HEK293 (cell line): ENCODE results near the gene TMEM184A.

Experiments used
- CTCF ChIA-PET: fragments of 350-600 bp; formaldehyde crosslinking; extraction: SDS; loops from one replicate; lab custom pipeline; 2021; ENCODE audit warnings: antibody characterized with exemption; lab: Yijun Ruan, JAX
- POLR2A ChIA-PET: fragments of 300-600 bp; formaldehyde crosslinking; extraction: SDS; loops from one replicate; lab custom pipeline; 2020; ENCODE audit warnings: antibody characterized with exemption, inconsistent platforms; lab: Yijun Ruan, JAX
- H3K27ac ChIP-seq: fragments of 200-500 bp; sonication (Bioruptor generic); 2 replicates; pipeline ENCODE4 v1.5.1; 2014; ENCODE audit warnings: low read depth, low read length, control low read depth, inconsistent platforms; ENCODE audit errors: extremely low read depth
- H3K36me3 ChIP-seq, 2 experiments: fragments of 200-500 bp in 1 of 2; sonication (Bioruptor generic) in 1 of 2; 1 replicate in 1 of 2; 2 replicates in 1 of 2; pipeline ENCODE4 v1.5.1; 2014 to 2017; ENCODE audit warnings: inconsistent platforms in 2 of 2, low read length in 2 of 2; ENCODE audit not compliant: control insufficient read depth in 2 of 2, insufficient read depth in 1 of 2
- H3K4me1 ChIP-seq: fragments of 200-500 bp; sonication (Bioruptor generic); 2 replicates; pipeline ENCODE4 v1.5.1; 2014; ENCODE audit warnings: mild to moderate bottlenecking, low read length, inconsistent platforms; ENCODE audit not compliant: control insufficient read depth, insufficient read depth
- H3K4me3 ChIP-seq: 2 replicates; pipeline ENCODE4 v1.5.1; 2011; ENCODE audit warnings: low read depth, mild to moderate bottlenecking, control low read depth, low read length, moderate library complexity
- H3K9me3 ChIP-seq: fragments of 200-500 bp; sonication (Bioruptor generic); 2 replicates; pipeline ENCODE4 v1.5.1; 2014; ENCODE audit warnings: low read depth, low read length, inconsistent platforms; ENCODE audit not compliant: control insufficient read depth, insufficient read depth
- PRDM10 ChIP-seq: fragments of 450-650 bp; formaldehyde crosslinking; IDR thresholded peaks from 2 replicates; pipeline ENCODE4 v1.5.1; 2016; ENCODE audit warnings: missing biosample characterization, missing genetic modification characterization
- PRDM4 ChIP-seq: fragments of 450-650 bp; formaldehyde crosslinking; IDR thresholded peaks from 2 replicates; pipeline ENCODE4 v1.5.1; 2017; ENCODE audit warnings: missing biosample characterization, missing genetic modification characterization
- PRDM6 ChIP-seq: fragments of 450-650 bp; formaldehyde crosslinking; IDR thresholded peaks from 2 replicates; pipeline ENCODE4 v1.5.1; 2017; ENCODE audit warnings: missing biosample characterization, missing genetic modification characterization
- RBAK ChIP-seq: fragments of 450-650 bp; formaldehyde crosslinking; IDR thresholded peaks from 2 replicates; pipeline ENCODE4 v1.5.1; 2016; ENCODE audit warnings: missing biosample characterization, missing genetic modification characterization
- SCRT2 ChIP-seq: fragments of 450-650 bp; formaldehyde crosslinking; IDR thresholded peaks from 2 replicates; pipeline ENCODE4 v1.5.1; 2016; ENCODE audit warnings: missing biosample characterization, missing genetic modification characterization
- ZNF133 ChIP-seq: fragments of 450-650 bp; formaldehyde crosslinking; IDR thresholded peaks from 2 replicates; pipeline ENCODE4 v1.5.1; 2016; ENCODE audit warnings: missing biosample characterization, missing genetic modification characterization
- ZNF169 ChIP-seq: fragments of 450-650 bp; formaldehyde crosslinking; IDR thresholded peaks from 2 replicates; pipeline ENCODE4 v1.5.1; 2016; ENCODE audit warnings: missing biosample characterization, missing genetic modification characterization
- ZNF266 ChIP-seq: fragments of 450-650 bp; formaldehyde crosslinking; IDR thresholded peaks from 2 replicates; pipeline ENCODE4 v1.5.1; 2016; ENCODE audit warnings: missing biosample characterization, missing genetic modification characterization, low read depth
- ZNF274 ChIP-seq, 2 experiments: fragments of 200-500 bp in 1 of 2; fragments of 450-650 bp in 1 of 2; sonication (Bioruptor generic) in 1 of 2; formaldehyde crosslinking in 1 of 2; IDR thresholded peaks; 2 replicates each; pipeline versions ENCODE4 v1.5.1 to v1.6.1; 2014 to 2016; ENCODE audit warnings: borderline replicate concordance in 1 of 2, inconsistent platforms in 1 of 2, low read length in 1 of 2, missing biosample characterization in 1 of 2, missing genetic modification characterization in 1 of 2
- ZNF391 ChIP-seq: fragments of 450-650 bp; formaldehyde crosslinking; IDR thresholded peaks from 2 replicates; pipeline ENCODE4 v1.5.1; 2016; ENCODE audit warnings: low read depth, missing biosample characterization, missing genetic modification characterization, borderline replicate concordance
- ZNF426 ChIP-seq: fragments of 450-650 bp; formaldehyde crosslinking; IDR thresholded peaks from 2 replicates; pipeline ENCODE4 v1.5.1; 2017; ENCODE audit warnings: missing biosample characterization, missing genetic modification characterization, mild to moderate bottlenecking, inconsistent platforms, moderate library complexity
- ZNF558 ChIP-seq: fragments of 450-650 bp; formaldehyde crosslinking; IDR thresholded peaks from 2 replicates; pipeline ENCODE4 v1.5.1; 2016; ENCODE audit warnings: missing biosample characterization, missing genetic modification characterization
- ZNF571 ChIP-seq: fragments of 450-650 bp; formaldehyde crosslinking; IDR thresholded peaks from 2 replicates; pipeline ENCODE4 v1.5.0; 2017; ENCODE audit warnings: missing biosample characterization, missing genetic modification characterization
- ZNF707 ChIP-seq: fragments of 450-650 bp; formaldehyde crosslinking; IDR thresholded peaks from 2 replicates; pipeline ENCODE4 v1.5.1; 2016; ENCODE audit warnings: missing biosample characterization, missing genetic modification characterization
- ZNF747 ChIP-seq: fragments of 450-650 bp; formaldehyde crosslinking; IDR thresholded peaks from 2 replicates; pipeline ENCODE4 v1.5.1; 2016; ENCODE audit warnings: missing biosample characterization, missing genetic modification characterization

The TMEM184A gene

GRCh38 chr7:1547777-1548437 lies 8.1 kb downstream of the TMEM184A start:
- Histone ChIP-seq H3K9me3 (no peaks in the 10 kb centered on the region), H3K27ac (no peak overlapping the region), H3K4me1 (no peaks in the 10 kb centered on the region), H3K4me3 (no peak overlapping the region), H3K36me3 (no peaks in the 10 kb centered on the region)
- no peak for TF ChIP-seq ZNF266 (tag by site-specific recombination)
- TF ChIP-seq PRDM6, result no peak
- TF ChIP-seq ZNF426, result no peak
- TF ChIP-seq SCRT2 (tag by site-specific recombination), result no peak
- TF ChIP-seq ZNF391 (tag by site-specific recombination), result no peak
- TF ChIP-seq ZNF133 (tag by site-specific recombination), result no peak
- no peak for TF ChIP-seq ZNF707 (tag by site-specific recombination)
- no peak for TF ChIP-seq PRDM4 (tag by site-specific recombination)
- no peak for TF ChIP-seq ZNF571
- no peak for TF ChIP-seq ZNF558 (tag by site-specific recombination)
- no peak for TF ChIP-seq ZNF274 (IDR thresholded peaks at IDR 0.05; ENCODE audit: low read length)
- TF ChIP-seq ZNF274 (tag by site-specific recombination; IDR thresholded peaks at IDR 0.05; ENCODE audit: borderline replicate concordance), result no peak
- no peak for TF ChIP-seq ZNF747 (tag by site-specific recombination)
- no peak for TF ChIP-seq ZNF169
- TF ChIP-seq RBAK (tag by site-specific recombination), result no peak
- TF ChIP-seq PRDM10 (tag by site-specific recombination), result no peak
- CTCF ChIA-PET, result interaction anchor here (1.0 to 2.2 kb wide), 2 partner anchors 10 to 22 kb away, joined by 3 to 6 read pairs; no protein-coding TSS in a partner anchor
- POLR2A ChIA-PET, result interaction anchor here (0.9 kb wide), 1 partner anchor 15 kb away, joined by 3 read pairs; no protein-coding TSS in a partner anchor
